Suppressor macrophage treated with lipopolysaccharide for 1 hour (primary cell): ENCODE results near the gene BRD8.
"Not testable (repeated sequence)": the region's sequence is repeated elsewhere in the genome, so short reads cannot be mapped to it uniquely, and the experiment has no call there.

Source experiments
- DNase-seq, 3 donors: peaks; one replicate each; pipeline ENCODE4 v3.0.0-alpha.2; 2020 to 2022

The BRD8 gene

GRCh38 chr5:138157626-138158025, 20.8 kb downstream of the BRD8 start:
- DNase-seq = no peak

- not testable (repeated sequence) for DNase-seq
These were observed 22.5 kb downstream of the BRD8 start for GRCh38 chr5:138155977-138156376.

DNA sequence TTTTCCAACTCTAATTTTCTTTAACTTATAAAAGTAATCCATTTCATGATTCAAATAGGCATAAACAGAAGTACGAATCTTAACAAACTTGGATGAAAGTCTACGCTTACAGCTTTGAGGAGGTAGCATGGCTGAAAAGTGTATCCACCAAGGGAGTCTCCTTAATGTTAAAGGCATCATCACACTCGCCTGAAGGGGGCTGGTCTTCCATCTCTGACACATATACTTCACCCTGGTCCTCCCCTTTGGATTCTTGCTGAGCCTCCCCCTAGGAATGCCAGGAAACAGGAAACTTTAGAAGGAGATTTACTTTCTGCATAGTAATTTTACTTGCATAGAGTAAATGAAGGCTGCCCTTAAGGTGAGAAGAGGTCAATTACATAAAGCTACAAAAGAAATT, 28.9 kb downstream of the BRD8 start:
- DNase-seq = no peak

GRCh38 chr5:138148811-138149210, 29.6 kb downstream of the BRD8 start:
- peak; percentile 47 to 53 (median 49) for DNase-seq

- not testable (repeated sequence) for DNase-seq
These were observed 34.9 kb downstream of the BRD8 start for GRCh38 chr5:138143578-138143977.

- DNase-seq = no peak
These were observed 36.7 kb downstream of the BRD8 start for GRCh38 chr5:138141734-138142133.

GRCh38 chr5:138140268-138140667, 38.2 kb downstream of the BRD8 start:
- peak in 2 of 3 donors; percentile 16 to 31 for DNase-seq

- peak; percentile 37 to 54 (median 45) for DNase-seq
These were observed 38.7 kb downstream of the BRD8 start for GRCh38 chr5:138139781-138140090.

DNA sequence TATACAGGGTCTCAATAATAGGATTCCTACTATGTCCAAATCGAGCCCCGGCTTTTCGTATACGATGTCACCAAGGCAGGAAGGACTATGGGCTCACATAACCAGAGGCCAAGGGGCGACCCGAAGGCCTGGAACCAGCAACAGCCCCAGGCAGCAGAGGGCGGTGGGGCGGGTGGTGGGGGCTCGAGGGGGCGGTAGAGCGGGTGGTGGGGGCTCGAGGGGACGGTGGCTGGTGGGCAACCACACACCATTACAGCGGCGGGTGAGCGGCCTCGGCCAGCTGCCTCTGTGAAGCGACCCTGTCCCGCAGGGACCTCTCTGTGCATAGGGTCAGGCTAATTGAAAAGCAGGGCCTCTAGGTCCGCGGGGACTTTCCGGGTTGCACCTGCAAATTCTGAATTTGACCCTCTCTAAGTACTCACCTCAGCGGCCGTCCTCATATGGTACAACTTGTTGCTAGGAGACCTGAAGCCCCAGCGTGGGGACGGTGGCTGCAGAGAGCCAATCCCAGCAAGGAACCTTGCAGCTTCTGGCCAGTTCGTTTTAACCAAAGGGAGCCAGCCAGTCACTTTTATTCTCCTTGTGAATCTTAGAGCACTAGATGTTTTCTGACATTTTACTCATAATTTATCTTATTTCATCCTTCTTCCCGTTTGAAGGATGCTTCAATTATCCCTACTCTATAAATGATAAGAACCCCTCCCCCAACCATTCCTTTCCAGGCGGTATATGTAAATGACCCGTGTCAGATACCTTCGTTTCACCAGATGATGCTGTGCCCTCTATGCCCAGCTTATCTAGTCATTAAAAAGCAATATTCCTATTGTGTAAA, 39.3 kb downstream of the BRD8 start, which contains the start of gene NME5:
NME5 (minus strand) TSS at position 480 of the 832 bp plus-strand sequence. CDS start 648 bp downstream, outside the sequence.
- DNase-seq = peak in 2 of 3 donors; percentile 10 to 32

DNA sequence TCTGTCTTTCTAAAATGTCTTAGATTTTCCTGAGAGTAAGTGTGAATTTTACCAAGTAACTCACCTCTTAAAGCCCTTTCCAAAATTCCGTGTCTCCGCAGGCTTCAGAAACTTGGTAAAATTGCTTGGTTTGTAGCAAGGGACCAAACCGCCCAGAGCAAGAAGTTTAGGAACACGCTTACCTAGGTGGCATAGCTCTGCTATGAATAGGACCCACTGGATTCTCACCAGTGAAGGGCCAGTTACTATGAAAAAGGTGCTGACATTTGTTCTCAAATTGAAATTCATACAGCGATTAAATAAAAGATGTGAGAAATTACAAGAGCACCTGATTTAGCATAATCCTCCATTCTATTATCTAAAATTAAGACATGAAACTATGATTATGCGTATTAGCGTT, 45.9 kb downstream of the BRD8 start:
- DNase-seq = no peak

GRCh38 chr5:138129347-138129746, 49.1 kb downstream of the BRD8 start:
- no peak for DNase-seq

GRCh38 chr5:138128334-138128733, 50.1 kb downstream of the BRD8 start:
- no peak for DNase-seq

GRCh38 chr5:138115254-138115653, 63.2 kb downstream of the BRD8 start:
- DNase-seq = no peak

GRCh38 chr5:138111937-138112336, 66.5 kb downstream of the BRD8 start:
- DNase-seq = no peak

DNA sequence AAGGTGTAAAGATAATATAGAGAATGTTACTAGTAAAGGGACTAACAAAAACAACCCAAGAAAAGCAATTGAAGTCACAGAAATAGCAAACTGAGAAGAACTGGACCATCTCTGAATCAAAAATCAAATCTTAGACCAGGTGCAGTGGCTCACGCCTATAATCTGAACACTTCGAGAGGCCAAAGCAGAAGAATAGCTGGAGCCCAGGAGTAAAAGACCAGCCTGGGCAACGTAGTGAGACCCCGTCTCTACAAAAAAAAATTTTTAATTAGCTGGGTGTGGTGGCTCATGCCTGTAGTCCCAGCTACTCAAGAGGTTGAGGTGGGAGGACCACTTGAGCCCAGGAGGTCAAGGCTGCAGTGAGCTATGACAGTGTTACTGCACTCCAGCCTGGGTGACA, 67.2 kb downstream of the BRD8 start:
- no peak for DNase-seq

DNA sequence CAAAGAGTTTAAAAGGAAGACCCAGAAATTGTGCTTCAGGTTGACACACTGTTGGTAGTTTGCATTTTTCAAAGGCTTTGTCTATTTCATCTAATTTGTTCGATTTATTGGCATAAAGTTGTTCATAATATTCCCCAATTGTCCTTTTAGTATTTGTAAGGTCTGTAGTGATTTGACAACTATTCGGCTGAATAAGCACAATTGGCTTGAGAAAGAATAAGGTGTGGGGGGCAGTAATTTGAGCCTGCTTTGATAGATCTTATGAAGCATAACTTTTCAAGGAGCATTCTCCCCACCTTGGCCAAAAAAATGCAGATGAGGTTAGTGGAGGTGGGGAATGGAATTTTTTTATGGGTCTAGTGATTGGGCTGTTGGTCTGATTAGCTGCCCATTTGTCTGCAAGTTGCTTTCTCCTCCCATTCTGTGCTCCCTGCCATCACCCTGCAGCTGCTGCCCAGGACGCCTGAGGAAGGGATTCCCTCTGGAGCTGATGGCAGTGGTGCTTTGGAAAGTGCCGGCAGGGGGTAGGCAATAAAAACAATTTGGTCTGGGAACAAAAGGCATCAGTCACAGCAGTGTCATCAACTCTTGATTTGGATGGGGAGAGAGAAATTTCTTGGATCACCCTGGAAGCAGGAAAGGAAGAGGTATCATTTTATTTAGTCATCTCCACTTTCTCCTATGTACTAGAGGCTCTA, 68.0 kb downstream of the BRD8 start:
- DNase-seq = no peak

DNA sequence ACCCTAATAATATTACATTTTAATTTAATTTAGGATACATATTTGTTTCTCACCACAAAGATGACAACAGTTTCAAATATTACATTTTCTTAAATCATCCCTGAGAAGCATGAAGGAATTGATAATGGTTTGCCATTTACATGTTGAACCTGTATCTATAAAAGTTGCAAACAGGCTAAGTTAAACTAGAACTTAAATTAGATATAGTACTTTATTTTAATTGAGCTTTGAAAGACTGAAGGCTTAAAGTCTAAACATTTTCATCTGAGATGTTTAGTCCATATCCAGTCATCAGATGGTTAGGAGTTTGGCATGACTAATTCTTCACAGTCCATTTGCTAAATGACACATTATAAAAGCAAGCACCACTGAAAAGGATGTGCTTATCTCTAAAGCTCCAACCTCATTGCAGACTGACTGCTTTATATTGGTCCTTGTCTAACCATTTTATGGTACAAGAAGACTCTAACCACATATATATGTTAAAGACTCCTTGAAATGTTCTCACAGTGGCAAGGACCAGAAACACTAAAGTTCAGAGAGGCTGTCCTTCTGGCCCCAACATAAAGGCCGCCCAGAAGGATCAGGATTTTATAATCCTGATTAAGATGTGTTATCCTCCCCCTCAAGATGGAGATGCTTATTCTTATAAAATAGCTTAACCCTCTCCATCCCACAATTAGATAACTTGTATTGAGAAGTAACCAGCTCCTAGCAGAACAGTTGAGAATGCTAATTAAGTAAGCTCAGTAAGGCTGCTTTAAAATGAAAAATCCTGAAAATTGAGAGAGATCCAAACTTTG, 68.8 kb downstream of the BRD8 start:
- no peak for DNase-seq

DNA sequence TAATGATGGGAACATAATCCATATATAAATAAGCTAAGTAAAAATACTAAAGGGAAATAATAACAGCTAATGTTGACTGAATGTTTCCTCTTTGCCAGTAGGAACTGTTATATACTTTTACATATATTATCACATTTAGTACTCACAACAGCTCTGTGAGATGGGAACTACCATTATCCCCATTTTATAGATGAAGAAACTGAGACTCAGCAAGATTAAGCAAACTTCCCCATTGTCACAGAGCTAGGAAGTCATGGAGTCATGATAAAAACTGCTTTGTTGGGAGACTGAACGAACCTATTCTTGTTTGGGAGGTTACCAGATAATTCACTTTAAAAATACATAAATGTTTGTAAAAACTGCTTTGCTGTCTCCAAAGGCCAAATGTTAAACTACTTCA, 71.2 kb downstream of the BRD8 start:
- no peak for DNase-seq

- DNase-seq = no peak
These were observed 72.7 kb downstream of the BRD8 start for GRCh38 chr5:138105709-138106108.

DNA sequence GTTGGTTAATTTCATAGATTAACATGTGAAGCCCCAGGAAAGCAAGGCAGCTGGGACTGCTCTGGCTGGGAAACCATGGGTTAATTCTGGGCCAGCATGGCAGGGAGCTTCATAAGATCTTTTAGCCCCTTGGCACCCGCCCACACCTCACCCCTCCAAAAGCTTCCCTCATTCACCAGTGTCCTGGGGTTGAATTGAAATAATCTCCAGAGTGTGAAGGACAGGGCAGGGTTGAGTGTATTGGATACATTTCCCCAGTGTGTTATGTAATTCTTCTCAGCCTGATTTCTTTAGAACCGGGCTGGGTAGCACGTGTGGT, 75.2 kb downstream of the BRD8 start:
- DNase-seq = no peak

GRCh38 chr5:138102454-138103318, 75.7 kb downstream of the BRD8 start:
- peak in 2 of 3 donors; percentile 52 to 55 for DNase-seq

- DNase-seq = no peak
These were observed 81.2 kb downstream of the BRD8 start for GRCh38 chr5:138096997-138097828.
